Measurements from ENCODE around the gene PARP3. TPM values are rescaled to one million over a fixed set of nuclear protein-coding genes. Genes with fewer than 3 reads are reported as not detected.

The PARP3 gene
- total RNA-seq, 3 donors from 2014 or later (not counting 1 experiment from before 2014, with no cell fraction given) = 4.6 to 7.4 (median 5.6) TPM

DNA sequence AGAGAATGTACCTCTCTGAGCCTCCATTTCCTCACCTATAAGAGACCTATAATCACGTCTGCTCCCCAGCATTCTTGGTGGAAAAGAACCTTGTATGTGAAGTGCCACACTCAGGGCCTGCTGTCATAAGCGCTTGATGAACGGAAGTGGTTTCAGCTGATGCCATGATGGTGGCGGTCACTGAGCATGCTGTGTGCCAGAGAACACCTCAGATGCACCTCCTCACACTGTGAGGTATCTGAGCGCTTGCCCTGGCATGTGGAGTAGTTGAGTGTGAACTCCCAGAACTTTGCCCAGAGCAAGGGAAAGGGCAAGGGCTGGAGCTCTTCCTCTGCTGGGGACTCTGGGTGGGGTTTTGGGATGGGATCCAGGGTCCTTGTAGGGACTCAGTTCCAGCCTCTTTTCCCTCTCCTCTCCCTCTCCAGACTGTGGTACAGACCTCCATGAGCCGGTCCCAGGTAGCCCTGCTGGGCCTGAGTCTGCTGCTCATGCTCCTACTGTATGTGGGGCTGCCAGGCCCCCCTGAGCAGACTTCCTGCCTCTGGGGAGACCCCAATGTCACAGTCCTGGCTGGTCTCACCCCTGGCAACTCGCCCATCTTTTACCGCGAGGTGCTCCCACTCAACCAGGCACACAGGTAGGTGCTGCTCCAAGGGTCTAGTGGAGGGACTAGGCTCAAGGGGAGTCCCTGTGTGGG lies 35.4 kb downstream of the PARP3 start:
- peak overlapping the region; percentile 64 for H3K4me3 Mint-ChIP-seq
- H3K9me3 ChIP-seq (ENCODE audit: control insufficient read depth, insufficient read depth, low read length) = no peaks in the 10 kb centered on the region
- no peaks in the 10 kb centered on the region for H3K9me3 Mint-ChIP-seq
- H3K4me1 Mint-ChIP-seq = peaks cover 32 to 51% of the 10 kb centered on the region in 2 donors
- ATAC-seq (peak in 1 of 3 donors; percentile 39), DNase-seq (peak in 1 of 2 donors; percentile 71)
- no peak overlapping the region for H3K4me3 ChIP-seq (ENCODE audit: low read length)
- WGBS (ENCODE audit: insufficient coverage) = 65% methylated on average over 8 of the region's 9 CpGs
- no peaks in the 10 kb centered on the region for H3K36me3 Mint-ChIP-seq
- intact Hi-C loops (cut with micrococcal nuclease) = no loop called here
- H3K27me3 ChIP-seq (ENCODE audit: control insufficient read depth, insufficient read depth, low read length) = no peaks in the 10 kb centered on the region
- peaks cover 2% of the 10 kb centered on the region for H3K36me3 ChIP-seq (ENCODE audit: control insufficient read depth, insufficient read depth, low read length)
- H3K4me1 ChIP-seq (ENCODE audit: control insufficient read depth, insufficient read depth, low read length) = peaks cover 57% of the 10 kb centered on the region
- H3K27me3 Mint-ChIP-seq (ENCODE audit: low read depth in 2 of 2) = no peaks in the 10 kb centered on the region
- TF ChIP-seq, protein P1, sequence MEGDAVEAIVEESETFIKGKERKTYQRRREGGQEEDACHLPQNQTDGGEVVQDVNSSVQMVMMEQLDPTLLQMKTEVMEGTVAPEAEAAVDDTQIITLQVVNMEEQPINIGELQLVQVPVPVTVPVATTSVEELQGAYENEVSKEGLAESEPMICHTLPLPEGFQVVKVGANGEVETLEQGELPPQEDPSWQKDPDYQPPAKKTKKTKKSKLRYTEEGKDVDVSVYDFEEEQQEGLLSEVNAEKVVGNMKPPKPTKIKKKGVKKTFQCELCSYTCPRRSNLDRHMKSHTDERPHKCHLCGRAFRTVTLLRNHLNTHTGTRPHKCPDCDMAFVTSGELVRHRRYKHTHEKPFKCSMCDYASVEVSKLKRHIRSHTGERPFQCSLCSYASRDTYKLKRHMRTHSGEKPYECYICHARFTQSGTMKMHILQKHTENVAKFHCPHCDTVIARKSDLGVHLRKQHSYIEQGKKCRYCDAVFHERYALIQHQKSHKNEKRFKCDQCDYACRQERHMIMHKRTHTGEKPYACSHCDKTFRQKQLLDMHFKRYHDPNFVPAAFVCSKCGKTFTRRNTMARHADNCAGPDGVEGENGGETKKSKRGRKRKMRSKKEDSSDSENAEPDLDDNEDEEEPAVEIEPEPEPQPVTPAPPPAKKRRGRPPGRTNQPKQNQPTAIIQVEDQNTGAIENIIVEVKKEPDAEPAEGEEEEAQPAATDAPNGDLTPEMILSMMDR (IDR thresholded peaks at IDR 0.05) = no peak
- H3K27ac Mint-ChIP-seq = peak overlapping the region; percentile 52 to 63
- H3K27ac ChIP-seq (ENCODE audit: low read length) = peak overlapping the region; percentile 22

DNA sequence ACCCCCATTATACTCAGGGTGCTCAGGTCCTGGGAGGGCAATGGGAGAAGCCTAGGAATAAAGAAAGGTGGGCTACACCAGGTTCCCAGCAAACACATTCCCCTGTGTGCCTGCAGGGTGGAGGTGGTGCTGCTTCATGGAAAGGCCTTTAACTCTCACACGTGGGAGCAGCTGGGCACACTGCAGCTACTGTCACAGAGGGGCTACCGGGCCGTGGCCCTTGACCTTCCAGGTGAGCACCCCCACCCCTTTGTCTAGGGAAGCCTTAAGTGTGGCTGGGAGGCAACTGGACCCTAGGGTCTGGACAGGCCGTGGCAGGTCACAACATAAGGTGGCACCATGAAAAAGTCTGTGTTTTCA lies 36.0 kb downstream of the PARP3 start:
- H3K4me3 Mint-ChIP-seq = no peak overlapping the region
- no peaks in the 10 kb centered on the region for H3K27me3 ChIP-seq (ENCODE audit: control insufficient read depth, insufficient read depth, low read length)
- H3K4me3 ChIP-seq (ENCODE audit: low read length) = no peak overlapping the region
- H3K27ac Mint-ChIP-seq = peak overlapping the region; percentile 52 to 63
- DNase-seq = no peak
- H3K36me3 ChIP-seq (ENCODE audit: control insufficient read depth, insufficient read depth, low read length) = peaks cover 2% of the 10 kb centered on the region
- intact Hi-C loops (cut with micrococcal nuclease) = no loop called here
- peaks cover 35 to 56% of the 10 kb centered on the region in 2 donors for H3K4me1 Mint-ChIP-seq
- H3K27ac ChIP-seq (ENCODE audit: low read length) = no peak overlapping the region
- TF ChIP-seq, protein P1 (IDR thresholded peaks at IDR 0.05) = no peak
- H3K9me3 ChIP-seq (ENCODE audit: control insufficient read depth, insufficient read depth, low read length) = no peaks in the 10 kb centered on the region
- WGBS (ENCODE audit: insufficient coverage) = 89% methylated on average over 4 of the region's 4 CpGs
- no peaks in the 10 kb centered on the region for H3K9me3 Mint-ChIP-seq
- H3K36me3 Mint-ChIP-seq = no peaks in the 10 kb centered on the region
- H3K4me1 ChIP-seq (ENCODE audit: control insufficient read depth, insufficient read depth, low read length) = peaks cover 60% of the 10 kb centered on the region
- no peak for ATAC-seq
- H3K27me3 Mint-ChIP-seq (ENCODE audit: low read depth in 2 of 2) = no peaks in the 10 kb centered on the region

DNA sequence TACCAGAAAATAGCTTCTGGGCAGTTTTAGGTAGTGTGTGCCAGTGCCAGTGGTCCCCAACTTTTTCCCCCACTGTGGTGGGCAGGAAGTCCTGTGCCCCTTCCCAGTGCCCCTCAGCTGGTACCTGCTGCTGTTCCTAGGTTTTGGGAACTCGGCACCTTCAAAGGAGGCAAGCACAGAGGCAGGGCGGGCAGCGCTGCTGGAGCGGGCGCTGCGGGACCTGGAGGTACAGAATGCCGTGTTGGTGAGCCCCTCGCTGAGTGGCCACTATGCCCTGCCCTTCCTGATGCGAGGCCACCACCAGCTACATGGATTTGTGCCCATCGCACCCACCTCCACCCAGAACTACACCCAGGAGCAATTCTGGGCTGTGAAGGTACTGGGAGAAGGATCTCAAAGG lies 38.1 kb downstream of the PARP3 start:
- intact Hi-C loops (cut with micrococcal nuclease) = no loop called here
- peaks cover 52% of the 10 kb centered on the region for H3K4me1 ChIP-seq (ENCODE audit: control insufficient read depth, insufficient read depth, low read length)
- WGBS (ENCODE audit: insufficient coverage) = 99% methylated on average over 9 of the region's 10 CpGs

More for the DNA sequence above, 38.1 kb downstream of the PARP3 start:
- Mint-ChIP-seq H3K4me1 (peaks cover 27 to 46% of the 10 kb centered on the region in 2 donors), H3K27ac (no peak overlapping the region), H3K36me3 (no peaks in the 10 kb centered on the region), H3K9me3 (no peaks in the 10 kb centered on the region), H3K4me3 (no peak overlapping the region), H3K27me3 (ENCODE audit: low read depth in 2 of 2) (no peaks in the 10 kb centered on the region)
- Histone ChIP-seq H3K9me3 (ENCODE audit: control insufficient read depth, insufficient read depth, low read length) (no peaks in the 10 kb centered on the region), H3K27me3 (ENCODE audit: control insufficient read depth, insufficient read depth, low read length) (no peaks in the 10 kb centered on the region), H3K27ac (ENCODE audit: low read length) (no peak overlapping the region), H3K36me3 (ENCODE audit: control insufficient read depth, insufficient read depth, low read length) (peaks cover 2% of the 10 kb centered on the region), H3K4me3 (ENCODE audit: low read length) (no peak overlapping the region)
- no peak for ATAC-seq
- DNase-seq = no peak
- TF ChIP-seq, protein P1 (IDR thresholded peaks at IDR 0.05) = no peak
